ELF-1 (cell line): Measurements from ENCODE around the gene JPH4.
A peak's percentile ranks its signal among the peaks of the same experiment; 100 is the strongest.

Experiments
- DNase-seq: peaks from one replicate; pipeline ENCODE4 v3.0.0-alpha.2; 2016; ENCODE audit warnings: low read depth, low spot score

The JPH4 gene

DNA sequence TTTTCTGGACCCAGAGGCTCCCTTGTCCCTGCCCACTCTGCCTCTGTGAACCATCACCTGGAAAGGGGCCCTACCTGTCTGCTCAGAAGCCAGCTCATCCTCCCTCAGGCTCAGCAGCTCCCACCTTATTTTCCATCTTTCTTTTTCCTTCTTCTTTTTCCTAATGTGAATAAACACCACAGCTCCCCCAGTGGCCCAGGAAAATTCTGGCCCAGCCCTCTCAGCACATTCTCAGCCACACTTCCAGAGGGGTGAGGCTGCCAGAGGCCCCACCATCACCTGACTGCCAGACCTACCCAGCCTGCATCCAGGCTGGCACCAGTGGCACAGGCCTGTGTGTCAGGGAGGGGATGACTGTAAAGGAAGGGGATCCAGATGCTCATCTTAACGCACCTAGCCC is 50.0 kb downstream of the JPH4 start:
- peak; percentile 49 for DNase-seq

DNA sequence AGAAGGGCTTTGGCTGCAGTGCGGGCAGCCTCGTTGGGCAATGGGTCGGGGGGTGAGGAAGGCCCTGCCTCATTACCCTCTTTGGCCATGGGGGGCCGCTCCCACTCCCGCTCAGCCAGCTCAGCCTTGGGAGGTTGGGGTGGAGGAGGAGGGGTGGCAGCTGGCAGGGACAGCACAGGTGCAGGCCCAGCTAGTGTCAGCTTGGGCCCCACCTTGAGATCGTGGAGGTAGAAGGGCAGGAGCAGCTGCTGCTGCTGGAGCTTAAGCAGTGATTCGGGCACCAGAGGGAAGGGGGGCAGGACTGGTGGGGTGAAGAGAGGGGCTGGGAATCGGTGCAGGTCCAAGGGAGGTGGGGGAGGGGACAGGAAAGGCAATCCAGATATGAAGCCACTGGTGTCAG is 53.0 kb downstream of the JPH4 start:
- no peak for DNase-seq

DNA sequence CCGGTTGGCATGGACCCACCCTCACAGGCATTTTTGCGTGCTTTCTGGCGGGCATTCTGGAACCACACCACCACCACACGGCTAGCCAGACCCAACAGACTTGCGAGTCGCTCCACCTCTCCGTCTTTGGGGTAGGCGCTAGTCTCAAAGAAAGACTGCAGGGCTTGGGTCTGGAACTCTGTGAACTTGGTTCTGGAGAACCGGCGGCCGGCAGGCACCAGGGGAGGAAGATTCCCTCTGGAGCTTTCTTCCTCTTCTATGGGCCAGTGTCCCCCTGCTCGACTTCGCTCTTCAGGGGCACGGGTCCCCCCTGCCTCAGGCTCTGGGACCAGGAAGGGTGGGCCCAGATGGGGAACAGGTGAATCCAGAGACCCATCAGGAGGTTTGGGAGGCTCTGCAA is 53.6 kb downstream of the JPH4 start:
- DNase-seq, result no peak

GRCh38 chr14:23523229-23524016 is 55.2 kb downstream of the JPH4 start:
- DNase-seq, result no peak

GRCh38 chr14:23522643-23523198 is 55.9 kb downstream of the JPH4 start:
- no peak for DNase-seq

DNA sequence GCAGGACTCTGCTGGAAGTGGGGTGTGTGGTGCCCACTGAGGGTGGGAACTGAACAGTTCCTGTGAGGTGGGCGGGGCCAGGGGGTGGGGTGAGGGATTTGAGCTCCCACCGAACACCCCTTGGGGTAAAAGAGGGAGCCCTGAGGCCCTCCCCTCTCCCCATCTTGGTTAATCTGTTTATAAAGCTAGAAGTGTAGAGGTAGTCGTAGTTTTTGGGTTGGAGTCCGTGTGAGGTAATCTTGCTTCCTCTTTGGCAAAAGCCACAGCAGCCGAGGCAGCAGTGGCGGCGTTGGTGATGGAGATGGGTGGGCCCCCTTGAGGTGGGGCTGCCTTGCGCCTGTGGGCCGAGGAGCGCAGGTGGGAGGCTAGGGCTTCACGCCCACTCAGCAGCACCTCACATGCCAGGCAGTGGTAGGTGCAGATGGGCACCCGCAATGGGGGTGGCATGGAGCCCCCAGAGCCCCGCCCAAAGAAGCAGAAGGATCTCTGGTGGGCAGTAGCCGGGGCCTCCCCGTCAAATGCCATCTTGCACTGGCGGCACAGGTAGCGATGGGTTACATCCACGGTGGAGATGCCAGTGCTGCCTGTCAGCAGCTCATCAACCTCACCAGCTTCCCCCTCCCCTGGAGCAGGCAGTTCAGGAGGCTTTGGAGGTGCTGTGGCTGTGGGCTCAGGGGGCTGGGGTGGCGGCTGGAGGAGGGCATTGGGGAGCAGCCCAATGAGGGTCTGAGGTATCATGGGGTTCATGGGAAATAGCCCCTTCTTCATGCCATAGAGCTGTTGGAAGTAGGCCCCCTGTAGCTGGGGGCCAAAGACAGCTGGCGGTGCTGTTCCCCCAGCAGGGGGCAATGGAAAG is 56.6 kb downstream of the JPH4 start:
- DNase-seq, result no peak

DNA sequence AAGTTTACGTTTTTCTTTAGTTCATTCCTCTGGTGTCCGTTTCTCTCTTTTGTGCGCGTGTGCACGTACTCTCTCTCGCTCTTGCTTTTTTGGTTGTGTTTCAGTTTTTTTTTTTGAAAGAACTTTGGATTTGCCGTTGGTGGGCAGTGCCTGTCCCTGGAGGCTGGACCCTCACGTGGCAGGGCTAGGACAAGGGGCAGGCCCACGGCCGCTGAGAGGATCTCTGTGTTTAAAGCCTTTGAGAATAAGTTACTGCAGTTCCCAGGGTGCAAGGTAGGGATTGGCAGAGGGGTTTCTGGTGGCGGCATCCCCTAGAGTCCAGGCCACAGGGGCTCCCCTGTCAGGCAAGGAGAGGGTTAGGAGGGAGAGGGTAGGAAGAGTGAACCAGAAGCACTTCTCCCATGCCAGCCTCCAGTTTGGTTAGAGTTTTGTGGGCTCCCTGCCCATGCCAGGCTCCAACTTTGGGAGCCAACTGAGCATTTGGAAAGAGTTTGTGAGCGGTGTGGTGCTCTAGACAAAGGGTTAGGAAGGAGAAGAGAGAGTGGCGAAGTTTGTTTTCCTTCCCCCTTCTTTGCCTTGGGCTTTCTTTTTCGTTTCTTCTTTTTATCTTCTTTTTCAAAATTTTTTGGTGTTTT is 57.6 kb downstream of the JPH4 start:
- DNase-seq, result no peak

DNA sequence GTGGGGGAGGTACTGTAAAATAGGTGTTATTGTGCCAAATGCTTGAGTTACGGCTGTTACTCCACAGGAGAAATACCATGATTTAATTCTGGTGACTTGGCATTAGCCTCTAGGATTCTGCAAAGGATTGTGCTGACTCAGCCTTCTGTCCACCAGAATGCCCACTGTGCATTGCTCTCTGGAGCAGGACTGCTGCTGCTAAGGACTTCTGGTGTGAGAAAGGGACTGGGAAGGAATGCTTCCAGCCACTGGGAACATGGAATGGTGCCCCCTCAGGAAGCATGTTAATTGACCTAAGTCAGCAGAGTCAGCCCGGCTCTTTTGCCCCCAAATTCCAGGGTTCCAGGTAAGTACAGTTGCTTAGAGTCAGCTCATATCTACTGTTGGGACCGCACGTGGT is 59.9 kb downstream of the JPH4 start:
- peak; percentile 51 for DNase-seq
